Mesendoderm (in vitro differentiated cells): ENCODE results near the gene SCN2B.

Source experiments
- DNase-seq: peaks from one replicate; pipeline ENCODE4 v3.0.0; 2013
- H2AK5ac ChIP-seq: 2 replicates; pipeline ENCODE4 v1.6.1; 2013; ENCODE audit warnings: low read length, inconsistent platforms
- H2BK120ac ChIP-seq: 2 replicates; pipeline ENCODE4 v1.6.1; 2013; ENCODE audit warnings: low read depth, mild to moderate bottlenecking, low read length, moderate library complexity, mixed read lengths
- H2BK15ac ChIP-seq: replicated peaks from 2 replicates; pipeline ENCODE4 v1.6.1; 2013; ENCODE audit warnings: low read depth, mild to moderate bottlenecking, moderate library complexity
- H2BK5ac ChIP-seq: 2 replicates; pipeline ENCODE4 v1.6.1; 2013; ENCODE audit warnings: low read length, inconsistent platforms
- H3K18ac ChIP-seq: 2 replicates; pipeline ENCODE4 v1.6.1; 2013; ENCODE audit warnings: mild to moderate bottlenecking, low read length, mixed read lengths
- H3K23ac ChIP-seq: one replicate; pipeline ENCODE4 v1.6.1; 2013; ENCODE audit warnings: low read length
- H3K27ac ChIP-seq: 2 replicates; pipeline ENCODE4 v1.5.1; 2013; ENCODE audit warnings: low read depth, mild to moderate bottlenecking, inconsistent platforms, low read length, moderate library complexity
- H3K27me3 ChIP-seq: 2 replicates; pipeline ENCODE4 v1.6.1; 2013; ENCODE audit warnings: low read length, control low read depth, mild to moderate bottlenecking, inconsistent platforms; ENCODE audit not compliant: insufficient read depth, poor library complexity
- H3K36me3 ChIP-seq: 2 replicates; pipeline ENCODE4 v1.6.1; 2013; ENCODE audit warnings: low read length, inconsistent platforms; ENCODE audit not compliant: control insufficient read depth, insufficient read depth
- H3K4ac ChIP-seq: one replicate; pipeline ENCODE4 v1.6.1; 2013; ENCODE audit warnings: low read depth, mild to moderate bottlenecking, low read length, moderate library complexity
- H3K4me1 ChIP-seq: 2 replicates; pipeline ENCODE4 v1.6.1; 2013; ENCODE audit warnings: low read depth, low read length, inconsistent platforms; ENCODE audit not compliant: control insufficient read depth
- H3K4me2 ChIP-seq: 2 replicates; pipeline ENCODE4 v1.6.1; 2013; ENCODE audit warnings: low read length
- H3K4me3 ChIP-seq: 2 replicates; pipeline ENCODE4 v1.5.1; 2013; ENCODE audit warnings: mild to moderate bottlenecking, low read length
- H3K56ac ChIP-seq: one replicate; pipeline ENCODE4 v1.6.1; 2013; ENCODE audit warnings: low read length
- H3K79me1 ChIP-seq: 2 replicates; pipeline ENCODE4 v1.6.1; 2013; ENCODE audit warnings: low read length, inconsistent platforms
- H3K79me2 ChIP-seq: 2 replicates; pipeline ENCODE4 v1.6.1; 2013; ENCODE audit warnings: mild to moderate bottlenecking, low read length; ENCODE audit not compliant: control insufficient read depth, insufficient read depth
- H3K9ac ChIP-seq: 2 replicates; pipeline ENCODE4 v1.6.1; 2013; ENCODE audit warnings: low read length, inconsistent platforms
- H4K5ac ChIP-seq: one replicate; pipeline ENCODE4 v1.6.1; 2013; ENCODE audit warnings: low read length
- H4K8ac ChIP-seq: one replicate; pipeline ENCODE4 v1.6.1; 2013; ENCODE audit warnings: low read depth, mild to moderate bottlenecking, control low read depth, low read length, moderate library complexity
- WGBS: extraction: QIAGEN DNeasy Blood & Tissue Kit; methylation state at CpG from one replicate; pipeline ENCODE4 v1.1.7; 2013; ENCODE audit warnings: low lambda C conversion rate, missing lambda C conversion rate; ENCODE audit not compliant: insufficient coverage; ENCODE audit errors: extremely low coverage; 5-methylcytosine and 5-hydroxymethylcytosine counted together

The SCN2B gene

DNA sequence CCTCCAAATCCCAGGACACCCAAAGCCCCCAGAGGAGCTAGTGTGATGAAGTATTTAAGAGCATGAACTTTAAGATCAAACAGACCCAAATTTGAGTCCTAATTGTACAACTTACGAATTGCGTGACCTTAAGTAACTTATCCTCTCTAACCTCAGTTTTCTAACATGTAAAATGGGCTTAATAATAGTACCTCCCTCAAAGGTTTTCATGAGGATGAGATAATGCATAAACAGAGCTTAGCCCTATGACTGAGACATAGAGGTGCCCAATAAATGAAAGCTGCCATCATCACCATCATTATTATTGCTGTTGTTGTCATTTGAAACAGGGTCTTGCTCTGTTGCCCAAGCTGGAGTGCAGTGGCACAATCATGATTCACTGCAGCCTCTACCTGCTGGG, 9.2 kb downstream of the SCN2B start:
- Histone ChIP-seq H3K79me2 (no peaks in the 10 kb centered on the region), H3K18ac (no peak overlapping the region), H2AK5ac (no peak overlapping the region), H4K8ac (no peak overlapping the region), H2BK120ac (no peak overlapping the region), H2BK15ac (no peak overlapping the region), H2BK5ac (no peak overlapping the region), H3K79me1 (no peaks in the 10 kb centered on the region), H3K9ac (no peak overlapping the region), H4K5ac (no peak overlapping the region), H3K23ac (no peak overlapping the region), H3K4ac (no peak overlapping the region), H3K4me3 (no peak overlapping the region), H3K27ac (no peak overlapping the region), H3K4me1 (peaks cover 4% of the 10 kb centered on the region), H3K56ac (no peak overlapping the region), H3K36me3 (no peaks in the 10 kb centered on the region), H3K4me2 (no peak overlapping the region), H3K27me3 (peaks cover 16% of the 10 kb centered on the region)
- no peak for DNase-seq
- no CpG with 5 or more reads among the region's 2 CpGs for WGBS

DNA sequence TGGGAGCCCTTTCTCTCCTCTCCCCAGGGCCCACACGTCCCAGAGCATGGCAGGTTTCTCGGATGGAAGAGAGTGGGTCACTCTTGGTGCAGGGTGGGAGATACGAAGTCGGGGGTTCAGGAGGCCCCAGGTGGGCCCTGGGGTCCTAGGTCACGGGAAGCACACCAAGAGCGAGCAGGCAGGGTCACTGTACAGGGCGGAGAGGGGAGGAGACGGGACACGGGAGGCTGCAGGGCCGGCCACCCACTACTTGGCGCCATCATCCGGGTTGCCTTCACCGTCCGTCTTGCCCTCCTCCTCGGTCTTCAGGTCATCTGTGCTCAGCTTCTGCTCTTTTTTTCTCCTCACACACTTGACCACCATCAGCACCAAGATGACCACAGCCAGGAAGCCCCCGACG, 9.8 kb downstream of the SCN2B start:
- peaks cover 13% of the 10 kb centered on the region for H3K27me3 ChIP-seq
- no peak overlapping the region for H2AK5ac ChIP-seq
- no peak overlapping the region for H3K4ac ChIP-seq
- H3K23ac ChIP-seq = no peak overlapping the region
- DNase-seq = no peak
- H3K18ac ChIP-seq = no peak overlapping the region
- no CpG with 5 or more reads among the region's 17 CpGs for WGBS
- no peak overlapping the region for H3K56ac ChIP-seq
- H4K5ac ChIP-seq = no peak overlapping the region
- H3K4me3 ChIP-seq = no peak overlapping the region
- H2BK120ac ChIP-seq = no peak overlapping the region
- H3K79me1 ChIP-seq = no peaks in the 10 kb centered on the region
- no peak overlapping the region for H4K8ac ChIP-seq
- no peak overlapping the region for H2BK15ac ChIP-seq
- no peak overlapping the region for H3K27ac ChIP-seq
- no peak overlapping the region for H3K4me2 ChIP-seq
- peaks cover 4% of the 10 kb centered on the region for H3K4me1 ChIP-seq
- H3K79me2 ChIP-seq = no peaks in the 10 kb centered on the region
- H3K9ac ChIP-seq = no peak overlapping the region
- no peaks in the 10 kb centered on the region for H3K36me3 ChIP-seq
- no peak overlapping the region for H2BK5ac ChIP-seq

DNA sequence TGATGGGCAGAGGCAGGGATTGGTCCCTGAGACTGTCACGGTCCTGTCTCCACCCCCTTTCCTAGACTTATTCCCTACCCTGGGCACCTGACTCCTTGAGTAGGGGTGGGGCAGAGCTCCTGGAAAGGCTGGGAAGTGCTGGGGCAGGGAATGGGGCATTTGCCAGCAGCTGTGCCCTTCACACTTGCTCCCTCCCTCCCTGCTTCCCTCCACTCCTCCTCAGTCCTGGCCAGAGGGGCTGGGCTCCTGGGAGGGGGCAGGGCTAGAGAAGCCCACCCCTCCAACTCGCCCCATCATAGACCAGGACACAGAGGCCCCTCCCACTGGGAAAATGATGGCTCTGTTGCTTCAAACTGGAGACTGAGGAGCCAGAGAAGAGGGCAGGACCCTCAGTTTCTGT, 11.6 kb downstream of the SCN2B start:
- no peak overlapping the region for H3K4me3 ChIP-seq

DNA sequence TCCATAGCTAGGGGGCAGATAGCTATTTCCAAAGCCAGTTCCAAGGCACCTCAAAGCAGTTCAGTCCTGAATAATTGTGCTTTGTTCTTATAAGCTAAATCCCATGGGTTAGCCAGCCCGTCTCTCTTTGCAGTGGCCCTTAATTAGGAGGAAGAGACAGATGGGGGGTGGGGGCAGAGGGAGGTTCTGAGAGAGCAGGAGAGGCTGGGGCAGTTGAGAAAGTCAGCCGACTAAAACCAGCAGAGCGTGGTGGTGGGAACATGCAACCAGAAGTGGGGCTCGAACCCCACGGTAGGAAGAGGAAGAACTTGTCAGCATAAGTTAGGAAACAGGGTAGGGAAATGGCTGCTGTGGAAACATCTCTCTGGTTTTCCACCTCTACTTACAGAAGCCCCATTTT, 12.9 kb downstream of the SCN2B start:
- Histone ChIP-seq H2BK120ac (no peak overlapping the region), H3K27ac (no peak overlapping the region), H3K18ac (no peak overlapping the region), H3K27me3 (peaks cover 3% of the 10 kb centered on the region), H2BK15ac (no peak overlapping the region), H3K4me1 (no peaks in the 10 kb centered on the region), H3K9ac (no peak overlapping the region), H3K56ac (no peak overlapping the region), H4K5ac (no peak overlapping the region), H2BK5ac (no peak overlapping the region), H4K8ac (no peak overlapping the region), H3K4me3 (no peak overlapping the region), H3K79me2 (no peaks in the 10 kb centered on the region), H3K23ac (no peak overlapping the region), H2AK5ac (no peak overlapping the region), H3K4ac (no peak overlapping the region), H3K36me3 (no peaks in the 10 kb centered on the region), H3K79me1 (no peaks in the 10 kb centered on the region), H3K4me2 (no peak overlapping the region)
- WGBS = no CpG with 5 or more reads among the region's 5 CpGs
- DNase-seq = no peak

More for the DNA sequence above, 11.6 kb downstream of the SCN2B start:
- H4K8ac ChIP-seq = no peak overlapping the region
- H2BK5ac ChIP-seq = no peak overlapping the region
- H3K23ac ChIP-seq = no peak overlapping the region
- H2AK5ac ChIP-seq = no peak overlapping the region
- H3K4ac ChIP-seq = no peak overlapping the region
- H3K18ac ChIP-seq = no peak overlapping the region
- H2BK120ac ChIP-seq = no peak overlapping the region
- no peak overlapping the region for H4K5ac ChIP-seq
- no peaks in the 10 kb centered on the region for H3K79me1 ChIP-seq
- H3K79me2 ChIP-seq = no peaks in the 10 kb centered on the region
- H3K36me3 ChIP-seq = no peaks in the 10 kb centered on the region
- H2BK15ac ChIP-seq = no peak overlapping the region
- H3K27me3 ChIP-seq = peaks cover under 1% of the 10 kb centered on the region
- no peak overlapping the region for H3K56ac ChIP-seq
- DNase-seq = no peak
- no peak overlapping the region for H3K27ac ChIP-seq
- WGBS = no CpG with 5 or more reads among the region's 2 CpGs
- no peaks in the 10 kb centered on the region for H3K4me1 ChIP-seq
- H3K4me2 ChIP-seq = no peak overlapping the region
- no peak overlapping the region for H3K9ac ChIP-seq

DNA sequence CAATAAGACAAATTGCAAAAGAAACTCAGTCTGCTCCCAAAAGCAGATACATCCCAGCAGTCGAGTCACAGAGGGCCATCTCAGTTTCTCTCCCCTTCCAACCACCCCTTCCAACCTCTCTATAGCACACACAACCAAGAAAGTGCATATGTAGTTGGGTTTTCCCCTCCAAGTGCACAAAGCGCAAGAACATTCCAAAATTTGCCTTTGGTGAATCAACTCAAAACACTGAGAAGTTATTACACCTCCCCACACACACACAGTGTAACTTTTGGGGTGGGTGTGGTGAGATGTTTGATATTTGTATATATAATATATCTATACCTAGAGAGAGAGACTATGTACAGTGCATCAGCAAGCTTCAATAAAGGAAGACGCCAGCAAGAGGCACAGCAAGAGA, 13.6 kb downstream of the SCN2B start:
- Histone ChIP-seq H3K9ac (no peak overlapping the region), H3K56ac (no peak overlapping the region), H3K18ac (no peak overlapping the region), H2BK120ac (no peak overlapping the region), H2AK5ac (no peak overlapping the region), H3K36me3 (no peaks in the 10 kb centered on the region), H2BK15ac (no peak overlapping the region), H3K4me3 (no peak overlapping the region), H3K23ac (no peak overlapping the region), H4K8ac (no peak overlapping the region), H3K4me1 (no peaks in the 10 kb centered on the region), H3K79me1 (no peaks in the 10 kb centered on the region), H3K4ac (no peak overlapping the region), H3K79me2 (no peaks in the 10 kb centered on the region), H4K5ac (no peak overlapping the region), H3K27ac (no peak overlapping the region), H2BK5ac (no peak overlapping the region), H3K27me3 (peaks cover 7% of the 10 kb centered on the region), H3K4me2 (no peak overlapping the region)
- no peak for DNase-seq
- WGBS = no CpG with 5 or more reads among the region's 3 CpGs

DNA sequence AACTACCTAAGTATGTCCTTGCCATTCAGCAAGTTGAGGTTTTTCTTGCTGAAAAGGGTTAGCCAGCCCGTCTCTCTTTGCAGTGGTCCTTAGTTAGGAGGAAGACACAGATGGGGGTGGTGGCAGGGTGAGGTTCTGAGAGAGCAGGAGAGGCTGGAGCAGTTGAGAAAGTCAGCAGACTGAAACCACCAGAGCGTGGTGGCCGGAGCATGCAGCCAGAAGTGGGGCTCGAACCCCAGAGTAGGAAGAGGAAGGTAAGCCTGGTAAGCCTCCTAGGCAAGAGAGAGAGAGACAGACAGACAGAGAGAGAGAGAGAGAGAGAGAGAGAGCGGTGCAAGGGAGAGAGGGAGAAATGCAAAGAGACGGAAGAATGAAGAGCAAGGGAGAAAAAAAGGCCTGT, 14.7 kb downstream of the SCN2B start:
- no peaks in the 10 kb centered on the region for H3K79me1 ChIP-seq
- no peak overlapping the region for H3K27ac ChIP-seq
- no peak overlapping the region for H3K9ac ChIP-seq
- no peak overlapping the region for H2AK5ac ChIP-seq
- peaks cover 4% of the 10 kb centered on the region for H3K4me1 ChIP-seq
- no peak overlapping the region for H3K4ac ChIP-seq
- no peak overlapping the region for H4K5ac ChIP-seq
- no peak overlapping the region for H3K56ac ChIP-seq
- H3K79me2 ChIP-seq = no peaks in the 10 kb centered on the region
- DNase-seq = no peak
- no CpG with 5 or more reads among the region's 6 CpGs for WGBS
- no peak overlapping the region for H2BK120ac ChIP-seq
- H2BK15ac ChIP-seq = no peak overlapping the region
- no peaks in the 10 kb centered on the region for H3K36me3 ChIP-seq
- no peak overlapping the region for H2BK5ac ChIP-seq
- H3K4me2 ChIP-seq = no peak overlapping the region
- H4K8ac ChIP-seq = no peak overlapping the region
- H3K4me3 ChIP-seq = no peak overlapping the region
- no peak overlapping the region for H3K23ac ChIP-seq
- no peak overlapping the region for H3K18ac ChIP-seq
- peaks cover 17% of the 10 kb centered on the region for H3K27me3 ChIP-seq
